COLO668 (cell line): ENCODE measurements around the gene NR1I3.
A peak's percentile ranks its signal among the peaks of the same experiment; 100 is the strongest.

Experiments used
- DNase-seq: peaks from one replicate; lab custom pipeline; 2025; ENCODE audit not compliant: unreplicated experiment; lab: John Stamatoyannopoulos, UW

NR1I3 gene

DNA sequence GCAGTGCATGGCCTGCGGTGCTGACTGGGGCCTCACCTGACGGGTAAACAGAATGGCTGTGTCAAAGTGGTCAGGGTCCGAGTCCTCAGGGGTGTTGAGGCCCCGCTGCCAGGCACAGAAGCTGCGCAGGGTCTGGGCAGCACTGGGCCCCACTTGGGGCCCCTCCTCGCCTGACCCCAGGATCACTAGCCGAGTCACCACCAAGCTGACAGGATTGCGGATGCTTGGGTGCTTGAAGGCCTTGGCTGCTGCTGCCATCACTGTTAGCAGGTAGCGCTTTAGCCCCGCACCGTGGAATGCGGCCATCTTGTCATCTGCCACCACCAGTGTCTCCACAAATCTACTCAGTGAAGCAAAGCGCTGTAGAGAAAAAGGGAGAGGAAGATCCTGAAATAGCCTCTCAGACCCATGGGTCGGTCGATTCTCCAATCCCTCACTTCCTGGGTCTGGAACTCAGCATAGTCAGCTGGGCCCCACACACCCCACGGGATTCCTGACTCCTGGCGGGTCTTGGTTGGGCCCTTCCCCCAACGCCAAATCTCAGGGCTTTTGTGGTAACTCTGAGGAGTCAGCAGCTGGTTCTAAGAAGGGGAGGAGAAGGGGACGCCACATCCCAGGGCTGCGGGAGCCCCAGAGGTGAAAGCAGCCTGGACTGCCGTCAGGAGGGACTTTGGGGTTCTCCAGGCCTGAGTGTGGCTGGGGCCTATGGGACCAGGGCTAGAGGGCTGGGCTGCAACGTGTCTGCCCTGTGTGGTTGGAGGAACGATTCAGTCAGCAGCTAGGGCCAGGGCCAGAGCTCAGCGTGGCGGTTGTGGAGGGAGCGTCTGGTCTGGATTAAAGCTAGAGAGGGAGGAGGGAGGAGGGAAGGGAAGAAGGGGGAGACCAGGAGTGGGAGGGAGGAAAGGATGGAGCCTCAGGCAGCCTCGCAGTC is 41.2 kb downstream of the NR1I3 start:
- no peak for DNase-seq

DNA sequence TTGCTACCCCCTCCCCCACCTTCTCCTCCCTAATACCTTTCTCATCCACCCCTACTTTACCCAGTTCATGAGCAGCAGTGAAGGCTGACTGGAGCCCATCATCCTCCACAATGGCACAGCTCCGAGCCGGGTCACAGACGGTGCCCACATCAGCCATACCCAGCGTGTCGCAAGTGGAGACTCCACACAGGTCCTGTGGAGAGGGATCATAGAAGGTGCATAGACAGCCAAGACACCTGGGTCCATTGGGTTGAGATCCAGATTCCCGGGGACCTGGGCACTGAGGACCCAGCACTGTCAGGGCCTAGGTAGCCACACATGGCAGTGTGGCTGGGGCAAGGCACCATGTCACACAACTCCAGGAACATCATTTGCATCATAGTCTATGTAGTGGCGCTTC is 41.9 kb downstream of the NR1I3 start:
- DNase-seq: no peak

DNA sequence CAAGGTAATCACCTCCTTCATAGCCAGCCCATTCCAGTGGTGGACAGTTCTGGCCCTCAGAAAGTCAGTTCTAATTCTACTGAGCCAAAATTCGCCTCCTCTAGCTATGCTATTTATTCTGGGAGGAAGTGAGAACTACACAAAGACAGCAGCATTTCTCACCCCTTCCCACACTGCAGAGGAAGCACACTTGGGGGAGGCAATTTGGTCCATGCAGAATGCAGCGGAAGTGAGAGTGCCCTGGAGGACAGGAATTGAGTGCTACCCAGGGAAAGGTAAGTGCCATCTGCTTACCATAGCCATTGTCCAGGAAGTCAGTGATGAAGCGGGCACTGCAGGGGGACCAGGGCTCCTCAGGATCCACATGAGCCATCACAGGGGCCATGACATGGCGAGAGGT is 42.8 kb downstream of the NR1I3 start:
- DNase-seq: no peak

DNA sequence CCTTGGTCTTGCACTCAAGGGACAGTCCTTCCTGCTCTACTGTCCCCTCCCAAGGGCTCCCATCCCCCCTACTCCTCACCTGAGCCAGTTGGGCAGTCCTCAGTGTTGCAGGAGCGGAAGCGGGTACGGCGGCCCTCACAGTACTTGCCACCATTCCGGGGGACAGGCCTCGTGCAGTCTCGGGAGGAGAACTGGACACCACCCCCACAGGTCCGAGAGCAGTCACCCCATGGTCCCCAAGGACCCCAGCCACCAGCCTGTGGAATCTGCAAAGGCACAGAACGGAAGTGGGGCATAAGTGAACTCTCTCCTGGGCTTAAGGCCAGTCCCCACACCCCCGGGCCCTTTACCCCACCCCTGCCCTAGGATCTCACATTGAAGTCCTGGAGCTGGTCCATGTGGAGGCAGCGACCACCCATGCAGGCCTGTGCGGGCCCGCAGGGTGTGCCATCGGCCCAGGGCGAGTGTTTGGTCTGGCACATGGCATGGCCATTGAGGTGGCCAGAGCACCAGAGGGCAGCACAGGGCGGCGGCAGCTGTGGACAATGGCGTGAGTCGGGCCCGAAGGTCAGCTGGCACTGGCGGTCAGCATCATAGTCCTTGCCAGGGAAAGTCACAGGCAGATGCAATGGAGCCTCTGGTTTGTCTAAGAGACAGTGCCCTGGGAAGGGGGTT is 44.3 kb downstream of the NR1I3 start:
- DNase-seq: no peak

DNA sequence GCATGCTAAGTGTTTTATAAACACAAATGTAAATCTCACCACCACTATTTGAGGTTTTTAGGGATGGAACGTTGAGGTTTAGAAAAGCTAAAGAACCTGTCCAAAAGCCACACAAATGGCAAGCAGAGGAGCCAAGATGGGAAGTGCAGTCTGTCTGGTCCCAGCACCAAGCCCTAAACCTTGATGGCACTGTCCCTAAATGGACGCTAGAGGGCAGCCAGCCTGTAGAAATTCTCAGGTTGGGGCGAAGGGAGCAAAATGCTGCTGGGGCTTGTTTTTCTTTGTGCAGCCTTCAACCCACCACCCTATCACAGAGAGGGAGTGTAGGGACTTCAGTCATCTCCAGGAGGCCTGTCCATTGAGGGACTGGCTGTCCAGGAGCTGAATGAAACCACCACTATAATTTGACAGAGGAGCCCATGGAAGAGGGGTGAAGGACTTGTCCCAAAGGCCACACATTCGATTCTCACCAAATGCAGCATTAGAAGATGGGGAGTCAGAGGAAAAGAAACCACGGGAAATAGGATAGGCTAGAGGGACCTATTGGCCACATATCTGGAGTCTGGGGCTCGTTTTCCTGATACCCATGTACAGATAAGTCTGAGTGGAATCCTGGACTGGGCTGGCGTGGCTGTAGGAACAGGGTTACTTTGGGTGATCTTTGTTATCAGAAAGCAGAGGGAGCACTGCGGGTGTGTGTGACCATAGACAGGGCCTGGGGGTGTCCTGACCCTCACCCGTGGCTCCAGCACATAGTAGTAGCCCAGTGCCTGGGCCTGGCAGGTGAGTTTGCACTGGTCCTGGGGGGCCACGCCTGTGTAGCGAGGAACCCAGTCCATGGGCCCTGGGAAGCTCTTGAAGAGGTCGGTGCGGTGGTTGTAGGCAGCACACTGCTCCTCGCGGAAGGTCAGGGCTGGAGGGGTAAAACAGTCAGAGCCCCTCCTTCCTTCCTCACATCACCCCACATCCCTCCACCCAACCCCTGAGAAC is 45.2 kb downstream of the NR1I3 start:
- peak; percentile 48 for DNase-seq

DNA sequence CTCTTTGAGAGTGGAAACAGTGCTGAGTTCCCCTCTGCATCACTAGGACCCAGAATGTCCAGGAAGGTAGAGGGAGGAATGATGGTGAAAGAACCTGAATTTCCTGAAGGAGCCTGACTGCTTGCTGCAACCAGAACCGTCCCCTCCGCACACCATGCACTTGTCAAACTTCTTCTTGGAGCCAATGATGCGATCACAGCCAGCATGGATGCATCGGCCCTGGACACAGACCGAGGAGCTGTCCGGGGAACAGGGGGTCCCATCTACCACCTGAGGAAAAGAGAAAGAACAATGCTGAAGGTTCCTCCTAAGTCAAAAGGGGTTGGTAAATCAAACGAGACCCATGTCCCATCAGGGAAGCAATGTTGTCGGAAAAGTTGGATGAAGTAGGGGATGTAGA is 46.0 kb downstream of the NR1I3 start:
- DNase-seq: no peak

DNA sequence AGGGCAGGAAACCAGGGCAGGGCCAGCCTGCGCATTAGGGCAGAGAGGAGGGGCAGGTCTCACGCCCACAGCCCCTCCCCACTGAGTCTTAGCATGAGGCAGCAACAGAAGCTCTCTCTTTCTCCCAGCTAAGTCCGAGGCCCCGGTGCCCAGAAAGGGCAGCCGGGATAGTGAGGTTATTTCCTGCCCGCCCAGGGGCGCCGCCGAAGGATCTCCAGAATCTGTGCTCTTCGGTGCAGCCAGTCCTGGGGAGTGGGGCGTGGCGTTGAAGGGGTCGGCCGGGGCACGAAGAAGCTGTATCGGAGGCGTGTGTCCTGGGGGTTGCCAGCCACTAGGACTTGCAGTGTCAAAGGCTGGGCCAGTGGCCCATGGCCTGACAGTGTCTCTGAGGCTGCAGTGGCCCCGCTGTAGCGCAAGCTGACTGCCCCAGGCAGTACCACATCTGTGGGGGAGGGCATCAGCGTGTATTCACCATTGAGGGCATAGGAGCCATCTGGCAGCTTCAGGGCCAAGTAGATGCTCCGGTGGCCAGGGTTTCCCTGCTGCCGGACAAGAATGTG is 47.0 kb downstream of the NR1I3 start:
- no peak for DNase-seq

DNA sequence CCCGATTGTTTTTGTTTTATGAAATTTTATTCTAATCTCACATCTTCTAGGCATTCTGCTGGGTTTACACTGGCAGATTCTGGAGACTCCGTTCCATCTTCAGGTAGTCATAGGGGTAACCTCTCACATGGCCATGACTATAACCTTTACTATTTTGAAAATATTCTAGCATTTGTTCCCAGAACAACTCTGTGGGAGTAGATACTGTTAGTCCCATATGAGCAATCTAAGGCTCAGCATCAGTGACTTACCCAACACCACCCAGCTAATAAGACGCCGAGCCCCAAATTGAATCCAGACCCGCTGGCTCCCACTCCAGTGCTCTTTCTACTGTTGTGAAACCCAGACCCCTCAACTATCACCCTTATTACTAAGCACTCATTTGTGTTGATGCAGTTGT is 49.0 kb downstream of the NR1I3 start:
- no peak for DNase-seq

DNA sequence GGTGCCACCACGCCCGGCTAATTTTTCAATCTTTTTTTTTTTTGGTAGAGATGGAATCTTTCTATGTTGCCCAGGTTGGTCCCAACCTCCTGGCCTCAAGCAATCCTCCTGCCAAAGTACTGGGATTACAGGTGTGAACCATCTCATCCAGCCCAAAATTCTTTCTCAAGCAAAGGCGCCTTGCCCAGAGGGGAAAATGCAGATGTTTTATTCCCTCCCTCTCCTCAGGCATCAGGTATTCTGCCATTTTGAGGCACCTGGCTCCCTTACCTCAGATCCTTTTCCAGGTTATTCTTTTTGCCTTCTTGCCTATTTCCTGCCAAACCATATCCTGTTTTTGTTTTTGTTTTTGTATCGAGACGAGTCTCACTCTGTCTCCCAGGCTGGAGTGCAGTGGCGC is 49.6 kb downstream of the NR1I3 start:
- DNase-seq: no peak

DNA sequence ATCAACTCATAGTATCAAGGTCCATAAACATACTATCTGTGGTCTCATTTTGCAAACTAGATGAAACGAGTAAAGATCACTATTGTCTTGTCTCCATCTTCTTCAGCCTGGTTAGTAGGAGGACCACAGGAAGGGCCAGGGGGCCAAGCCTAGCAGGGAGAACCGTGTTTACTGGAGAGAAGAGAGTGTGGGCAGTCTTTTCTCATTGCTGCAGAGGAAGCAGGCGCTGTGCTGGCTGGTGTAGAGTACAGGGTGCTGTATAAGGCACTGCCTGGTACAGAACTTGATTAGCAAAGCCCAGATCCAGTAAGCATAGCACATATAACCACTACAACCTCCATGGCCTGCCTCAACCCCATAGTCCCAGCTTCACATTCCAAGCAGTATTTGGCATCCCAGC is 50.7 kb downstream of the NR1I3 start:
- DNase-seq: no peak

DNA sequence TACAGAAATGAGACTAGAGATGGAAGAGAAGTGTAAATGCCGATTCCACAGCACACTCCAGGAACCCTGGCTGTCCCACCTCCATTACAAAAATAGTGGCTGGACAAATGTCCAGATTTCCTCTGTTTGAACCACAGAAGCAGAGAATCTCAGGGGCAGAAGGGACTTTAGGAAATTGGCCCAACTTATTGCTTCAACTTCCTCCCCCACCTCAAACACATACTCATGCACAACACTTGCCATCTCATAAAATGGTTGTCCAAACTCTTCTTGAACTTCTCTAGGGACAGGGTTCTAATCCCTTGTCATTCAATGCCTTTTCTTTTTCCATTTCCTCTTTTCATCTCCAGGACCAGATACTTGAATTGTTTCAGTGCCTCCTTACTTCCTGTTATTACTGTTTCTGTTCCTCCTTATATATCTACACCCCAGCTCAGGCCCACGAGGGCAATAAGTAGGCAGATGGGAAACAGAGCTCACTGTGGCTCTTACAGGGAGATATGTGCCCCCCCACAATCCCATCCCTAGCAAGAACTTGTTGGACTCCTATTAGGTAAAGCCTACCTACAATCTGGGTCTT is 52.2 kb downstream of the NR1I3 start:
- no peak for DNase-seq

DNA sequence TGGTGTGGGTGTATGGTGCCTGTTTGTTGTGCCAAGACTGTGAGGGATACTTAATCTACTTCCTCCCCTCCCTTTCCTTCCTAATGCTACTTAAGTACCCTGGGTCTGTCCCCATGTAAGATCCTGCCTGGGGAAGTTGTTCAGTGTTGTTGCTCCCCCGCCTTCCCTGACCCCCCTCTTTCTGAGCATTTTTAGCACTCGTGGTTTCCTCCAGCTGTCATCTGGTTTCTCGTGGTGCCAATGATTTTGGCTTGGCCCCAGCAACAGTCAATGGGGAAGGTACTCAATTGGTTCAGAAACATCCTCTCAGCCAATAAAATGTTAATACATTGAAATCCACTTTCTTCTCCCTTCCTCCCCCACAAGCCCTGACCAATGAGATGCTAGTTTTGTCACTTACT is 52.7 kb downstream of the NR1I3 start:
- DNase-seq: no peak

DNA sequence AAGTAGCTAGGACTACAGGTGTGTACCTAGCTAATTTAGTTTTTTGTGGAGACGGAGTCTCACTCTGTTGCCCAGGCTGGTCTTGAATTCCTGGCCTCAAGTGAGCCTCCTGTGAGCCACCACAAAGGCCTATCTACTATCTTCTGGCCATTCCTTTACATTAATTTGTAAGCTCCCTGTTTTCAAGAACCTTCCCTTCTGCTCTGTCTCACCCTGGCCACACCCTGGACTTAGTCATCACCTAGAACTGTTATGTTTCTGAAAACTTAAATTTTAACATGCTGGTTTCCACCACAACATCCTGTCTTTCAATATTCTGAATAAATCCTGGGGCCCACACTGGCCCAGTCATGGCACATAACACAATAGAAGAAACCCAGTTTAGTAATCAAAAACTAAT is 55.8 kb downstream of the NR1I3 start:
- DNase-seq: no peak

DNA sequence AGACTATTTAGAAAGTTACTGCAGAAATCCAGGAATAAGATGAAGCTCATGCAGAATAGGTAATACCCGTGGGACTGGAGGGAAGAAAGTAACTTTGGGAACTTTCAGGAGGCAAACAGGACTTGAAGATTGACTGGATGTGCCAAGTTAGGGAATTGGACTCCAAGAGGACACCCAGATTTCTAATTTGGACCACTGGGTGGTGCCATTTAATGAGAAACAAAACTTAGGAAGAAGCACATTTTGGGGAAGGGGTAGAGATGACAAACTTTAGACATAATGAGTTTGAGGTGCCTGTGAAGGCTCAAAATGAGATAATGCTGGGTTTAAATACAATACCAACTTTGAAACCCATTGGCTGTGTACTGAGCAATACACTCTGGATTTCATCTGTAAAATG is 57.4 kb downstream of the NR1I3 start:
- no peak for DNase-seq

DNA sequence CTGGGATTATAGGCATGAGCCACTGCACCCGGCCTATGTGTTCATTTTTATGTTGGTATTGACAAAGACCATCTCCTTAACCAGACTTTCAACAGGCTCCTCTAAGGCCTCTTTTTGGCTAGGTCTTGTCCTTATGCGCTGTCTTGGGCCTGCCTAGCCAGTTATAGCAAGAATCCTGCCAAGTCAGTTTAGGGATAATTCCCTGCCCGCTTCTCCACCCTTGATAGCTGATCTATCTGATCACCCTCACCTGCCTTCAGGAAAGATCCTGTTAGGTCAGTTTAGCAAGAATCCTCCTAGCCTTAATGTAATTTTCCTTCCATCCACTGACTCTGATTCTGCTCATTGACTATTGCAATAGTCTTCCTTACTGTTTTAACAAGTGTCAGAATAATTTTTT is 58.3 kb downstream of the NR1I3 start:
- no peak for DNase-seq
